ENCODE measurements around the gene HMG20A.

Gene HMG20A

GRCh38 chr15:77532846-77533245 is 112.2 kb downstream of the HMG20A start:
- no peak for DNase-seq (ENCODE audit: low read depth in 4 of 4, low spot score in 1 of 4)

DNA sequence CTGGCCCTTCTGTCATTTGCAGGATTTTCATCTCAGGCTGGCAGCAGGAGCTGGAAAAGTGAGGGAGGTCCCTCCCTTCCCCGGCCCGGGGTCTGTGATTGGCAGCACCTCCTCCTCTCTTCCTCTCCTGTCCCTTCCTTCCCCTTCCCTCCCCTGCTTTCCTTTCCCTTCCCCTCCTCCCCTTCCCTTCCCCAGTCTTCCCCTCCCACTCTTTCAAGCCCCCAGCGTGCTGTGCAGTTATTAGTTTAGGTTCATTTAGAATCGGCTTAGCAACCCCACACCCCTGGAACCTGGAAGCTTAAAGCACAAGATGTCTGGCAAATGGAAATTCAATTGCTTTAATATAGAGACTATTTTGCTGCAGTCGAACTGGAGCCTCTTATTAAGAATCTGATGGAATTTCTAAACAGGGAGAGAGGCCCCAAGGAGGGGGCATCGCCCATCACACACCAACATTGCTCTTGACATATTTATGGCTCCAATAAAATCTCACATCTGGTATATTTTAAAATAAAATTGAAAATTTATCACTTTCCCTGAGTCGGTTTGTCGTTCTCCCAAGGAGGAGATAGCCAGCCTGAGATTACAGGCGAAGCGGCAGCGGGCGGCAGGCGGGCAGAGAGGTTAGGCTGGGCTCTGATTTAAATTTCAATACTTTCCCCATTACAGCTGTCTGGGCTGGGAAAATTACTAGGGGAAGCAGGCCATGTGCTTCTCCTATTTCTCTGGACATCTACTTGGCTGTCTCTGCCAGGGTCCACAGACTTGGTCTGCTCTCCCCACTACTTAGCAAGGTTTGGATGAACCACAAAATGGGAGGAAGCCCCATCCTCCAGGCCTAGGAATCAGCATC is 113.1 kb downstream of the HMG20A start:
- DNase-seq (ENCODE audit: low read depth in 4 of 4, low spot score in 1 of 4) = no peak
